ENCODE measurements around the gene TRMT1.

Gene TRMT1

DNA sequence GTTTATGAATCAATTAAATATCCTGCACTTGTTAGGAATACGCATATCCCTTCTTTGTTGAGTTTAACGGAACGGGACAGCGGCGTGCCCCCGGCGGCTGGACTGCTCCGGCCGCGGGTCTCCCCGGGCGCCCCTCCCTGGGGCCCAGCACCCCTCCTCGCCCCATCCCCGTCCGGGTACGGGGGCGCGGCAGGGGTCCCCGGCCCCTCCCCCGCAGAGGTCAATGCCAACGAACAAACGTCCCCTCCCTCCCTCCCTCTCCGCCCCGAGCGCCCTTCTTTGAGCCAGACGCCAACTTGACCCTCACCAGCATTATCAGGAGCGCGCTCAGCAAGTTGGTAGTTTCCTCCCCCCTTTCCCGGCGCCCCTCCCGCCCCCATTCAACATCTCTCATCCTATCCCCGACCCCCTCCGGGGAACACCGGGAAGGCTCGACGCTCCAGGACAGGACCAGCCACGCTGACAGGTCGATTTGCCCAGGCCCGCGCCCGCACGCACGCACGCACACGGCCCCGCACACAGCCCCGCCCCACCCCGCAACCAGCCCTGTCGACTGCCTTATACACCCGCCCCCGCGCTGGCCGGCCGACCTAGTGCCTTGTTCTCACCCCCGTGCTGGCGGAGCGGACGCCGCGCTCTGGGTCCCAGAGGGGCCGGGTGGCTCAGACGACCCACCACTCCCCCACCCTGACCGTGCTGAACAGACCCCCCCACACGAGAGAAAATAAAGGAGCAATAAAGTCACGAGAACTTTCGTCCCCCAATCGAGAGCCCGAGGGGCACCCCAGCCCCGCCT lies 18.9 kb downstream of the TRMT1 start:
- H3K27ac Mint-ChIP-seq, result peak overlapping the region; percentile 94
- DNase-seq (no peak), ATAC-seq (replicated peaks) (peak; percentile 4 to 5)
- H3K36me3 Mint-ChIP-seq, result peaks cover 13 to 28% of the 10 kb centered on the region in 2 donors
- peaks cover 50 to 80% of the 10 kb centered on the region in 2 donors for H3K4me1 Mint-ChIP-seq
- H3K27me3 Mint-ChIP-seq, result no peaks in the 10 kb centered on the region
- H3K9me3 Mint-ChIP-seq, result peaks cover 0 to 4% of the 10 kb centered on the region in 2 donors
- H3K4me3 Mint-ChIP-seq, result peak overlapping the region; percentile 81 to 87

- ATAC-seq (replicated peaks) (no peak), DNase-seq (no peak)
- H3K27me3 Mint-ChIP-seq, result no peaks in the 10 kb centered on the region
- peaks cover 50 to 77% of the 10 kb centered on the region in 2 donors for H3K4me1 Mint-ChIP-seq
- H3K9me3 Mint-ChIP-seq, result peaks cover 0 to 4% of the 10 kb centered on the region in 2 donors
- H3K36me3 Mint-ChIP-seq, result peaks cover 13 to 26% of the 10 kb centered on the region in 2 donors
- peak overlapping the region; percentile 78 to 87 for H3K4me3 Mint-ChIP-seq
- H3K27ac Mint-ChIP-seq, result peak overlapping the region; percentile 90
Measured at GRCh38 chr19:13097033-13097462, 19.5 kb downstream of the TRMT1 start.

DNA sequence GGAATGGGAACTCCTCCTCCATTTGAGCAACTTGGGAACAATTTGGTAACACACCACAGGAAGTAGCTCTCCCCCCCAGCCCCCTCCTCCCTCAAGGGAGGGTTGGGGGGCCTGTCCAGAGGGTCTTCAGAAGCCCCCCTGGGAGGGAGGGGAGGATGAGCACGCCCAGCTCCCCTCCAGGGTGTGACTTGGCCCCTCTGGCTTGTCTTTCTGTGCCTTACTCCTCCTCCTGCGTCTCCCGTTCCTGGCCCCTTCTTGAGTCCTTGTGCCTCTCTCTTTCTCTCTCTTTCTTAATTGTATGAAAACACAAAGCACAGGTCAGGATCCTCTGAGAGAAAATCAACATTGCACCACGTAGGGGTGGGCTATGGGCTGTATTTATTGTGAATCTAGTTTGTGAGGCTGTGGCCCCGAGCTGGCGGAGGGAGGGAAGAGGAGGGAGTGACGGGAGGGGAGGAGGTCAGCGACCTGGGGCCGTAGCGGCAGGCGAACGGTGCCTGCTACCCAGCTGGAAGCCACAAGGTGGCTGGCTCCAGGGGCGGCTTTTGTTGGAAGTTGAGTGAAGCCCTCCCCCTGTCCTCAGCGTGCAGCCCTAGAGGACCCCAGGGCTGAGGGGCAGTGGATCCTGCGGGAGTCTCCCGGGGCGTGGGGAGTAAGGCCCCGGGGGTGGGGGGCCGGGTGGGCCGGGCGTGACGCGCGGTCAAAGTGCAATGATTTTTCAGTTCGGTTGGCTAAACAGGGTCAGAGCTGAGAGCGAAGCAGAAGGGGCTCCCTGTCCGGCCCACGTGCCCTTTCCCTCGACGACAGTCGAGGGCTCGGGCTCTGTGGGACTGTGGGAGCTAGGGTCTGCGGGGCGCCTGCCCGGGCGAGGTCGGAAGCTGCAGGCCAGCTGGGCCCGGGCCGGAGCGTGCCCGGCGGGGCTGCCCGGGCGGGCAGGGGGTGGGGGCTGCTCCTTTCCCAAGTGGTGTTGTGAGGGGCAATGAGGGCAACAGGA lies 20.3 kb downstream of the TRMT1 start:
- DNase-seq (peak; percentile 35), ATAC-seq (replicated peaks) (no peak)
- no peaks in the 10 kb centered on the region for H3K27me3 Mint-ChIP-seq
- H3K4me1 Mint-ChIP-seq, result peaks cover 44 to 69% of the 10 kb centered on the region in 2 donors
- H3K27ac Mint-ChIP-seq, result peak overlapping the region; percentile 90
- H3K4me3 Mint-ChIP-seq, result peak overlapping the region; percentile 80 to 87
- H3K36me3 Mint-ChIP-seq, result peaks cover 13 to 20% of the 10 kb centered on the region in 2 donors
- H3K9me3 Mint-ChIP-seq, result peaks cover 0 to 4% of the 10 kb centered on the region in 2 donors

- DNase-seq, result peak; percentile 45
- H3K4me3 Mint-ChIP-seq, result peak overlapping the region; percentile 80 to 87
- H3K27me3 Mint-ChIP-seq, result no peaks in the 10 kb centered on the region
- H3K9me3 Mint-ChIP-seq, result peaks cover 0 to 4% of the 10 kb centered on the region in 2 donors
- H3K27ac Mint-ChIP-seq, result peak overlapping the region; percentile 25
- peaks cover 43 to 60% of the 10 kb centered on the region in 2 donors for H3K4me1 Mint-ChIP-seq
- H3K36me3 Mint-ChIP-seq, result peaks cover 11 to 16% of the 10 kb centered on the region in 2 donors
- ATAC-seq (replicated peaks), result peak; percentile 17 to 19
Measured at GRCh38 chr19:13095393-13095784, 21.2 kb downstream of the TRMT1 start.

- Mint-ChIP-seq H3K9me3 (no peaks in the 10 kb centered on the region), H3K4me1 (peaks cover 40 to 55% of the 10 kb centered on the region in 2 donors), H3K4me3 (peak overlapping the region; percentile 80 to 87), H3K27me3 (no peaks in the 10 kb centered on the region), H3K36me3 (peaks cover 6 to 11% of the 10 kb centered on the region in 2 donors), H3K27ac (peak overlapping the region; percentile 93)
- peak; percentile 43 to 52 for ATAC-seq (replicated peaks)
- peak; percentile 69 for DNase-seq
Measured at GRCh38 chr19:13094771-13095392, 21.7 kb downstream of the TRMT1 start.

DNA sequence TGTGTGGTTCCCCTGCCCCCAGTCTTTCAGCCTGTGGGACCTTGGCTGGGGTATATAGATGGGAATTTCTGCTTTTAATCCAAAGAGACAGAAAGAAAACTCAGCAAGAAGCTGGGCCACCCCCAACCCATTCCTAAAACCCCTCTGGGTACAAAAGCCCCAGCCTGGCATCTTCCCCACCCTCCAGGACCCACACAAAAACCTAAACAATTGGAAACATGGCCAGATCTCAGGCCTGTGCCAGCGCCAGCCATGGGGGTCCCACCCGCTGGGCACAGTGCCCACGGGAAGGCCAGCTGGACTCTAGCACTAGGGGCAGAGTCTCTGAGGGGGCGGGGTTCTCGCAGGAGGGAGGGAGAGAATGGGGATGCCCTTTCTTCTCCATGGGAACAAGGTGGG lies 22.4 kb downstream of the TRMT1 start:
- H3K27me3 Mint-ChIP-seq, result no peaks in the 10 kb centered on the region
- H3K4me1 Mint-ChIP-seq, result peaks cover 36 to 47% of the 10 kb centered on the region in 2 donors
- ATAC-seq (replicated peaks), result peak in 1 of 2 donors; percentile 1
- peaks cover 3 to 6% of the 10 kb centered on the region in 2 donors for H3K36me3 Mint-ChIP-seq
- H3K9me3 Mint-ChIP-seq, result no peaks in the 10 kb centered on the region
- H3K4me3 Mint-ChIP-seq, result peak overlapping the region; percentile 80 to 87
- H3K27ac Mint-ChIP-seq, result peak overlapping the region; percentile 93
- DNase-seq, result no peak

DNA sequence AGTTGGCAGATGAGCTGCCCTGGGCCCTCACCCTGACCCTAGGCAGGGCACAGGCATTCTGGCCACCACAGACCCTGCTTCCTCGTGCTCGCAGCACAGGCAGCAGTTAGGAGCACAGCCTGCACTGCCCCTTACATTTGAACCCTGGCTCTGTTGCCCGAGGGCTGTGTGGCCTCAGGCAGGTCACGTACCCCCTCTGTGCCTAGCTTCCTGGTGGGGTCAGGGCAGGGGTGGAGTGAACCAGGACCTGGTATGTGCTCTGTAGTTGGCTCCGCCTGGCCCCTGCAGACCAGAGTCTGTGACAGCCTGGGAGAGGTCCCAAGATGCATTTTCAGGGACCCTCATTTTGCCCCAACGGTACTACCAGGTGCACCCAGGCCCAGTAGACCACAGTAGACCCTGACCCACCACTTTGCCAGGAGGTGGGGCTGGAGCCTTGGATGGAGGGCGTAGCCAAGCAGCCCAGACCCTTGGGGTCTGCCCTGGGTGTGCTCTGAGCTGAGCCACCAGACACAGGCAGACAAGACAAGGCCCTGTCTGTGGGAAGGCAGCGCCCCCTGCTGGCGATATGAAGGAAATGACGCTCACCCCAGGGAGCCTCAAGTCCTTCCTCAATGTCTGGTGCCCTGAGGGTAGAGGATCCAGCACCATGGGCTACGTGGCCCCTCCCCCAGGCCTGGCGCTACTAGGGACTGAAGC lies 23.0 kb downstream of the TRMT1 start:
- Mint-ChIP-seq H3K27ac (peak overlapping the region; percentile 47), H3K4me1 (peaks cover 33 to 42% of the 10 kb centered on the region in 2 donors), H3K9me3 (no peaks in the 10 kb centered on the region), H3K4me3 (peak overlapping the region in 1 of 2 donors; percentile 87), H3K36me3 (peaks cover 2 to 3% of the 10 kb centered on the region in 2 donors), H3K27me3 (no peaks in the 10 kb centered on the region)
- DNase-seq (peak; percentile 74), ATAC-seq (replicated peaks) (peak; percentile 68 to 74)

GRCh38 chr19:13092606-13093235 lies 23.8 kb downstream of the TRMT1 start:
- no peak overlapping the region for H3K4me3 Mint-ChIP-seq
- no peak overlapping the region for H3K27ac Mint-ChIP-seq
- DNase-seq (no peak), ATAC-seq (replicated peaks) (no peak)
- no peaks in the 10 kb centered on the region for H3K36me3 Mint-ChIP-seq
- no peaks in the 10 kb centered on the region for H3K9me3 Mint-ChIP-seq
- H3K27me3 Mint-ChIP-seq, result no peaks in the 10 kb centered on the region
- H3K4me1 Mint-ChIP-seq, result peaks cover 26 to 34% of the 10 kb centered on the region in 2 donors

DNA sequence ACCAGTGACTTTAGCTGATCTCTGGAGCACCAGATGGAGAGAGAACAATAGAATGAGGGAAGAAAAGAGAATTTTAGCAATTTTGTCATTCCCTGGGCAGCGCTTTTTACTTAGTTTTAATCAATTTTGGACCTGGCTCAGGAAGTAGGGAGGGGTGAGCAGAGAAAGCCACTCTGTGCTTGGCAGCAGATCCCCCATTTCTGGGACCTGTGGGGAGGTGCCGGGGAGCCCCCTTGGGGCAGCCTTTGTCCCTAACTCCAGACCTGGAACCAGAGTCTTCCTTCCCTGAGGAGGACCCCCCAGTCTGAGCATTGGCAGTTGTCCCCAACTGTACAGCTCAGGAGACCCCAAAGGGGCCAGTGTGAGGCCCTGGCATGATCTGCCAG lies 24.4 kb downstream of the TRMT1 start:
- Mint-ChIP-seq H3K4me3 (no peak overlapping the region), H3K27me3 (no peaks in the 10 kb centered on the region), H3K4me1 (peaks cover 24 to 31% of the 10 kb centered on the region in 2 donors), H3K27ac (no peak overlapping the region), H3K9me3 (no peaks in the 10 kb centered on the region), H3K36me3 (no peaks in the 10 kb centered on the region)
- DNase-seq (no peak), ATAC-seq (replicated peaks) (no peak)

GRCh38 chr19:13091400-13092157 lies 25.0 kb downstream of the TRMT1 start:
- ATAC-seq (replicated peaks) (no peak), DNase-seq (no peak)
- H3K4me3 Mint-ChIP-seq, result no peak overlapping the region
- H3K4me1 Mint-ChIP-seq, result peaks cover 21 to 26% of the 10 kb centered on the region in 2 donors
- no peaks in the 10 kb centered on the region for H3K36me3 Mint-ChIP-seq
- no peak overlapping the region for H3K27ac Mint-ChIP-seq
- H3K27me3 Mint-ChIP-seq, result no peaks in the 10 kb centered on the region
- no peaks in the 10 kb centered on the region for H3K9me3 Mint-ChIP-seq

DNA sequence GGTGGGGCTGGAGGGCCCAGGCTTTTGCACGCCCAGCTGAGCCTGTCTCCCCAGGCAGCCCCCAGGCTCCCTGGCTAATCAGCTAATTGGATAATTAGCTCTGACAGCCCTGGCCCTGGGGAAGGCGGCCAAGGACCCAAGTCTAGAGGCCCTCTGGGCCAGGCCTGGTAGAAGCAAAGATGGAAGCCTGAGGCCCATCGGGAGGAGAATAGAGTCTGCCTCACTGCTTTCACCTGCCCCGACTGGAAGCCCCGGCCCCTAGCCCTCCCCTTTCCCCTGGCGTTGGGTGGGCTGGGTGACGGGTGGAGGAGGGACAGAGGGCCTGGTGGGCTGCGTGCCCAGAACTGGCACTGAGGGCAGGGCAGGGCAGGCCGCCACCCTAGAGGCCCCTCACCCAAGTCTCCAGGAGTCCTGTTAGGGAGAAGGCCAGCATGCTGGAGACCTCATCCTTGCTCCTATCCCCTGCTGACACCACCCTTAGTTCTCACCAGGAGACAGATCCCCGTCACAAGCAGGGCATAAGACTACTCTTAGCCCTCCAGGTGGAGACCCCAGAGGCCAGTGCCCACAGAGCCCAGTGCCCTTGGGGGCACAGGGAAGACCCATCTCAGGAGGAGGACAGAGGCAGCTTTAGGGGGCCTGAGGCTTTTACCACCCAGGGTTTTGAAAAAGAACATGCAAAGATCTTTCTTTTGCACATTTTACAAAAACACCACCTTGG lies 25.9 kb downstream of the TRMT1 start:
- Mint-ChIP-seq H3K27ac (no peak overlapping the region), H3K4me3 (no peak overlapping the region), H3K36me3 (no peaks in the 10 kb centered on the region), H3K4me1 (peaks cover 15 to 17% of the 10 kb centered on the region in 2 donors), H3K27me3 (no peaks in the 10 kb centered on the region), H3K9me3 (no peaks in the 10 kb centered on the region)
- no peak for DNase-seq
- ATAC-seq (replicated peaks), result no peak

GRCh38 chr19:13089857-13090507 lies 26.6 kb downstream of the TRMT1 start:
- peaks cover 12 to 14% of the 10 kb centered on the region in 2 donors for H3K4me1 Mint-ChIP-seq
- no peak overlapping the region for H3K4me3 Mint-ChIP-seq
- peak overlapping the region; percentile 42 for H3K27ac Mint-ChIP-seq
- ATAC-seq (replicated peaks) (no peak), DNase-seq (no peak)
- H3K27me3 Mint-ChIP-seq, result no peaks in the 10 kb centered on the region
- no peaks in the 10 kb centered on the region for H3K9me3 Mint-ChIP-seq
- H3K36me3 Mint-ChIP-seq, result no peaks in the 10 kb centered on the region
